HEK293T (cell line): Measurements from ENCODE around the gene PYGM.

Experiments used
- CTCF ChIA-PET: fragments of 350-600 bp; formaldehyde crosslinking; extraction: SDS; loops from one replicate; lab custom pipeline; 2021; ENCODE audit warnings: antibody characterized with exemption, inconsistent platforms; lab: Yijun Ruan, JAX
- POLR2A ChIA-PET: fragments of 350-600 bp; formaldehyde crosslinking; extraction: SDS; loops from one replicate; lab custom pipeline; 2020; ENCODE audit warnings: antibody characterized with exemption, inconsistent platforms; lab: Yijun Ruan, JAX
- DNase-seq: peaks from one replicate; pipeline ENCODE4 v3.0.0; 2012; ENCODE audit warnings: mixed read lengths; ENCODE audit errors: extremely low spot score
- ARNT ChIP-seq: fragments of 450-650 bp; IDR thresholded peaks from 2 replicates; pipeline ENCODE4 v1.6.1; 2017; ENCODE audit warnings: mild to moderate bottlenecking
- BHLHE40 ChIP-seq: fragments of 450-650 bp; IDR thresholded peaks from 2 replicates; pipeline ENCODE4 v1.6.1; 2016; ENCODE audit warnings: mild to moderate bottlenecking, moderate library complexity, borderline replicate concordance
- CTBP1 ChIP-seq: fragments of 450-650 bp; IDR thresholded peaks from 2 replicates; pipeline ENCODE4 v1.6.1; 2016; ENCODE audit warnings: borderline replicate concordance
- ELF4 ChIP-seq: fragments of 450-650 bp; IDR thresholded peaks from 2 replicates; pipeline ENCODE4 v1.6.1; 2017; ENCODE audit warnings: antibody characterized with exemption
- FOXA1 ChIP-seq: fragments of 450-650 bp; IDR thresholded peaks from 2 replicates; pipeline ENCODE4 v1.6.1; 2016; ENCODE audit warnings: mild to moderate bottlenecking
- FOXK2 ChIP-seq: fragments of 450-650 bp; IDR thresholded peaks from 2 replicates; pipeline ENCODE4 v1.6.1; 2016; ENCODE audit warnings: mild to moderate bottlenecking
- FOXM1 ChIP-seq: fragments of 450-650 bp; IDR thresholded peaks from 2 replicates; pipeline ENCODE4 v1.6.1; 2017; ENCODE audit warnings: mild to moderate bottlenecking, borderline replicate concordance
- HDGF ChIP-seq: fragments of 450-650 bp; IDR thresholded peaks from 2 replicates; pipeline ENCODE4 v1.6.1; 2017; ENCODE audit warnings: antibody characterized with exemption, borderline replicate concordance
- L3MBTL2 ChIP-seq: fragments of 450-650 bp; conservative IDR thresholded peaks from 2 replicates; pipeline ENCODE4 v1.6.1; 2016; ENCODE audit warnings: mild to moderate bottlenecking
- LEF1 ChIP-seq: fragments of 450-650 bp; IDR thresholded peaks from 2 replicates; pipeline ENCODE4 v1.6.1; 2017; ENCODE audit warnings: mild to moderate bottlenecking, borderline replicate concordance
- NFRKB ChIP-seq: fragments of 450-650 bp; IDR thresholded peaks from 2 replicates; pipeline ENCODE4 v1.6.1; 2016; ENCODE audit warnings: mild to moderate bottlenecking, moderate library complexity
- SP1 ChIP-seq: fragments of 450-650 bp; IDR thresholded peaks from 2 replicates; pipeline ENCODE4 v1.6.1; 2017
- SUZ12 ChIP-seq: fragments of 450-650 bp; IDR thresholded peaks from 2 replicates; pipeline ENCODE4 v1.6.1; 2016; ENCODE audit warnings: mild to moderate bottlenecking
- TARDBP ChIP-seq: fragments of 450-650 bp; IDR thresholded peaks from 2 replicates; pipeline ENCODE4 v1.6.1; 2016
- ZNF384 ChIP-seq: fragments of 450-650 bp; IDR thresholded peaks from 2 replicates; pipeline ENCODE4 v1.6.1; 2016
- TF ChIP-seq, protein P1 (sequence below): fragments of 450-650 bp; IDR thresholded peaks from 2 replicates; pipeline ENCODE4 v1.6.1; 2016

The PYGM gene

GRCh38 chr11:64770120-64770519, 10.3 kb upstream of the PYGM start:
- POLR2A ChIA-PET, result interaction anchor here (1.0 kb wide), 1 partner anchor 8 kb away, joined by 4 read pairs; no protein-coding TSS in a partner anchor

GRCh38 chr11:64769283-64769682, 9.5 kb upstream of the PYGM start:
- DNase-seq, result no peak
- ChIA-PET POLR2A (no interaction called here), CTCF (interaction anchor here (0.6 kb wide), 1 partner anchor 179 kb away, joined by 7 read pairs; no protein-coding TSS in a partner anchor)
- TF ChIP-seq FOXA1 (no peak), BHLHE40 (no peak), HDGF (no peak), SP1 (no peak)

More at GRCh38 chr11:64770120-64770519, 10.3 kb upstream of the PYGM start:
- DNase-seq, result no peak
- TF ChIP-seq CTBP1 (no peak), SP1 (no peak), SUZ12 (no peak), ELF4 (no peak), FOXA1 (no peak), TARDBP (no peak), ZNF384 (no peak), FOXK2 (no peak), L3MBTL2 (no peak), ARNT (no peak), LEF1 (no peak), BHLHE40 (no peak), FOXM1 (no peak), NFRKB (no peak), HDGF (no peak)
- TF ChIP-seq, protein P1, sequence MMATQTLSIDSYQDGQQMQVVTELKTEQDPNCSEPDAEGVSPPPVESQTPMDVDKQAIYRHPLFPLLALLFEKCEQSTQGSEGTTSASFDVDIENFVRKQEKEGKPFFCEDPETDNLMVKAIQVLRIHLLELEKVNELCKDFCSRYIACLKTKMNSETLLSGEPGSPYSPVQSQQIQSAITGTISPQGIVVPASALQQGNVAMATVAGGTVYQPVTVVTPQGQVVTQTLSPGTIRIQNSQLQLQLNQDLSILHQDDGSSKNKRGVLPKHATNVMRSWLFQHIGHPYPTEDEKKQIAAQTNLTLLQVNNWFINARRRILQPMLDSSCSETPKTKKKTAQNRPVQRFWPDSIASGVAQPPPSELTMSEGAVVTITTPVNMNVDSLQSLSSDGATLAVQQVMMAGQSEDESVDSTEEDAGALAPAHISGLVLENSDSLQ, result no peak
- CTCF ChIA-PET, result no interaction called here

GRCh38 chr11:64768300-64768694, 8.5 kb upstream of the PYGM start:
- ChIA-PET CTCF (interaction anchor here (0.9 kb wide), 1 partner anchor 18 kb away, joined by 3 read pairs; no protein-coding TSS in a partner anchor), POLR2A (no interaction called here)
- TF ChIP-seq, protein P1, result no peak
- TF ChIP-seq SUZ12 (no peak), ZNF384 (no peak), SP1 (no peak), FOXA1 (no peak), ELF4 (no peak), L3MBTL2 (no peak), LEF1 (no peak), NFRKB (no peak), FOXK2 (no peak), ARNT (no peak), HDGF (no peak), FOXM1 (no peak), TARDBP (no peak), CTBP1 (no peak), BHLHE40 (no peak)

DNA sequence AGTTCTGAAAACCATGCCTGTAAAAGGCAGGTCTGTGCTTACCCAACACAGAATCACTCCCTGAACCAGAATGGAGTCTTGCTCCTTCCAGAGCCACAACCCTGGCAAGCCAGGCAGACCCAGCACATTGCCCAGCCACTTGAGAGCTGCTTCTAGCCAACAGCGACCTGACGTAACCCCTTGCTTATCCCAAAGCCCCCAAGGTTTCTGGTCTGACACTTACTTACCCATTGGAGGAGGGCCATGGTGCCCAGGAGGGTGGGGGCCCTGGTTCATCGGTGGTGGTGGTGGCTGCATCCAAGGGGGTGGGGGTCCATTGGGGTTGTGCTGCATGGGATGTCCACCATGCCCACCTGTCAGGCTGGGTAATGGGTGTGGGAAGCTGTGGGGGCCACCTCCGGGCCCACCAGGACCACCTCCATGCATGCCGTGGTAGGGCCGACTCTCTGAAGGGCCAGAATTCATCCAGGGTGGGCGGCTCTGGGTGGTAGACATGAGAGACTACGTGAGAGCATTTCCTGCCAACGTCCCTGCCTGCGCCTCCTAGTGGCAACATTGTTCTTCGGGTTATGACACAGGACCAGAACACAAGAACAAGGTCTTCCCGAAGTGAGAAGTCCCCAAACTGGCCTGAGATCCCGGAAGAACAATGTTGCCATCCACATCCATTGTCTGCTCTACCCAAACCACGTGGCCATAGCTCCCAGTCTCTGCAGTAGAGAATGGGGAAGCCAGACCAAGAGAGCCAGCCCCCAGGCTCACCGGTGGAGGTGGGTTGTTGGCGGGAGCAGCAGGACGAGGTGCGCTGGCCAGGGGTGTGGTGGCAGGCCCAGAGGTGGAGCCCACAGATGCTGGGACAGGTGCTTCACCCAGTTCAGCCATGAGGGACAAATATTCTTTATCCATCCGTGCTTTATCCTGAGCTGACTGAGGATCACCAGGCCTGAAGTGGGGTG, 7.8 kb upstream of the PYGM start:
- TF ChIP-seq ARNT (0 out of 2 replicates have a peak, but pooled peaks have one; percentile 7), NFRKB (no peak), HDGF (0 out of 2 replicates have a peak, but pooled peaks have one; percentile 34)
- ChIA-PET POLR2A (no interaction called here), CTCF (interaction anchor here (0.9 kb wide), 1 partner anchor 18 kb away, joined by 3 read pairs; no protein-coding TSS in a partner anchor)
- peak; percentile 63 for DNase-seq

More at GRCh38 chr11:64768300-64768694, 8.5 kb upstream of the PYGM start:
- no peak for DNase-seq

GRCh38 chr11:64766881-64767280, 7.1 kb upstream of the PYGM start:
- POLR2A ChIA-PET, result no interaction called here
- DNase-seq, result no peak
- no peak for TF ChIP-seq BHLHE40
- TF ChIP-seq SUZ12, result no peak
- no peak for TF ChIP-seq FOXK2
- TF ChIP-seq FOXM1, result no peak
- TF ChIP-seq ZNF384, result no peak
- TF ChIP-seq LEF1, result no peak
- TF ChIP-seq HDGF, result no peak
- TF ChIP-seq ELF4, result no peak
- TF ChIP-seq, protein P1, result no peak
- CTCF ChIA-PET, result no interaction called here
